ENCODE measurements around the gene PRSS21.

The PRSS21 gene

DNA sequence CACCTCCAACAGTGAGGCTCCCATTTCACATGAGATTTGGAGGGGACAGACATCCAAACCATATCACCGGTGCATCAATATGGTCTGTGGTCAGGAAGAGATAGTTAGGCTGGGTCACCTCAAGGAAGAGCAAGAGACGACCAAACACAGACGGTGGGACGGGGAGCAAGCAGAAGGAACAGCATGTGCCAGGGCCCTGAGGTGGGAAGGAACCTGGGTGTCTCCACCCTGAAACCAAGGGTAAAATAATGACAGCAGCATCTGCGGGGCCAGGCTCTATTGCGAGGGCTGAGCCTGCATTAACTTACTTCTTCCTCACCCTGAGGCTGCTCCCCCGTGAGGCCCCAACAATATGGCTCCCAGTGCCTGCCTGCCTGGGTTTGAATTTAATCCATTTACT is 8.9 kb upstream of the PRSS21 start:
- H3K27ac ChIP-seq (ENCODE audit: low read depth, low read length), result no peak overlapping the region
- no peaks in the 10 kb centered on the region for H3K36me3 ChIP-seq (ENCODE audit: insufficient read depth, low read length)
- no peak overlapping the region for H2AFZ ChIP-seq (ENCODE audit: low read length, unreplicated experiment)
- H3K27me3 ChIP-seq (ENCODE audit: insufficient read depth, low read length), result peaks cover 74% of the 10 kb centered on the region
- H3K4me1 ChIP-seq (ENCODE audit: control insufficient read depth, insufficient read depth, low read length, unreplicated experiment), result no peaks in the 10 kb centered on the region
- no peak overlapping the region for H3K4me3 ChIP-seq (ENCODE audit: low read depth, low read length)
- no peaks in the 10 kb centered on the region for H3K79me2 ChIP-seq (ENCODE audit: control insufficient read depth, insufficient read depth, low read length, unreplicated experiment)

DNA sequence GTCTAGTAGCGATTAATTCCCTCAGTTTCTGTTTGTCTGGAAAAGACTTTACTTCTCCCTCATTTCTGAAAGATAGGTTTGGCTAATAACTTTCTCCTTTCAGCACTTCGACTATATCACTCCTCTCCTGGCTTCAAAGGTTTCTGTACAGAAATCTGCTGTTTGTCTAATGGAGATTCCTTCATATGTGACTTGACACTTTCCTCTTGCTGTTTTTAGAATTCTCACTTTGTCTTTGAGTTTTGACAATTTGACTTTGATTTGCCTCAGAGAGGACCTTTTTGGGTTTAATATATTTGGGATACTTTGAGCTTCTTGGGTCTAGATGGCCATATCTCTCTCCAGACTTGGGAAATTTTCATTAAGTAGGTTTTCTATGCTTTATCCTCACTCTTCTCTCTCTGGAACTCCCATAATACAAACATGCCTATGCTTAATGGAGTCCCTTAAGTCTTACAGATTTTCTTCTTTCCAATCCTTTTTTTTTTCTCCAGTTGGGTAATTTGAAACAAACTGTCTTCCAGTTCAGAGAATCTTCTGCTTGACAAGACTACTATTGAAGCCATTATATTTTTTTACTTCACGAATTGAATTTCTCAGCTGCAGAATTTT is 7.8 kb upstream of the PRSS21 start:
- H3K36me3 ChIP-seq (ENCODE audit: insufficient read depth, low read length), result no peaks in the 10 kb centered on the region
- H3K27ac ChIP-seq (ENCODE audit: low read depth, low read length), result no peak overlapping the region
- peaks cover 67% of the 10 kb centered on the region for H3K27me3 ChIP-seq (ENCODE audit: insufficient read depth, low read length)
- no peaks in the 10 kb centered on the region for H3K79me2 ChIP-seq (ENCODE audit: control insufficient read depth, insufficient read depth, low read length, unreplicated experiment)
- H3K4me1 ChIP-seq (ENCODE audit: control insufficient read depth, insufficient read depth, low read length, unreplicated experiment), result no peaks in the 10 kb centered on the region
- H3K4me3 ChIP-seq (ENCODE audit: low read depth, low read length), result no peak overlapping the region
- H2AFZ ChIP-seq (ENCODE audit: low read length, unreplicated experiment), result no peak overlapping the region

- no peak overlapping the region for H2AFZ ChIP-seq (ENCODE audit: low read length, unreplicated experiment)
- peaks cover 55% of the 10 kb centered on the region for H3K27me3 ChIP-seq (ENCODE audit: insufficient read depth, low read length)
- no peak overlapping the region for H3K4me3 ChIP-seq (ENCODE audit: low read depth, low read length)
- H3K36me3 ChIP-seq (ENCODE audit: insufficient read depth, low read length), result no peaks in the 10 kb centered on the region
- no peak overlapping the region for H3K27ac ChIP-seq (ENCODE audit: low read depth, low read length)
- H3K4me1 ChIP-seq (ENCODE audit: control insufficient read depth, insufficient read depth, low read length, unreplicated experiment), result no peaks in the 10 kb centered on the region
- H3K79me2 ChIP-seq (ENCODE audit: control insufficient read depth, insufficient read depth, low read length, unreplicated experiment), result no peaks in the 10 kb centered on the region
Observed at GRCh38 chr16:2810651-2811050, 6.4 kb upstream of the PRSS21 start.

DNA sequence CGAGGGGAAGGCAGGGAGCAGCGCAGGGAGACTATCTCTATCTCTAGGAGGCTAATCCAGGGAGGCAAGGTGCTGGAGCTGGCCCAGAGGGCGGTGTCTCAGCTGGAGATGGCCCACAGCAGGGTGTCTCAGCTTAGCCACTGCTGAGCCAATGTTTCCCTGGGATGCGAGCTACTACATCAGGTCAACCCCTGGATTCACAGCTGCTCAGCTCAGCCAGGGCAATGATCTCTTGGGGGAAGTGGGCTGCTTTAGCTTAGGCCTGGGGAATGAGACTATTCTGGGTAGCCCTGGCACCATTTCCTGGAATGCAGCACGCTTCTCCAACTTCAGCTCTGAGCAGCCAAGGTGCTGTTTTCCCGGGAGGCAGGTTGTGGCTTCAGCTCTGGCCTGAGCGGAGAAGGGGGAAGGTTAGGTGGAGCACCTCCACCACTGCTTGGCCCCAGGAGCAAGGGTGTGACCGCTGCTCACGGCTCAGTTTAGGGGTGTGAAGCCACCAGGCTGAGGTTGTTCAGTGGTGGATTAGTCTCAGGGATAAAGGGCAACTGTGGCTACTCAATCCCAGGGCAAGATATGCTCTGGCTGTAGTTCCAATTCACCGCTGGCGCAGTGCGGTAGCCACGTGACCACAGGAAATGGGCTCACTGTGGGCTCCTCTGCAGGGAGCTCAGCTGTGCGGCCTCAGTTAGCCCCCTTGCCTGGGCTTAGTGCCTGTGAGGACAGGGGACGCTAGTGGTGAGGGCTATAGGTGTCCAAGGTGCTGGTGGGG is 5.2 kb upstream of the PRSS21 start:
- Histone ChIP-seq H2AFZ (ENCODE audit: low read length, unreplicated experiment) (no peak overlapping the region), H3K4me1 (ENCODE audit: control insufficient read depth, insufficient read depth, low read length, unreplicated experiment) (no peaks in the 10 kb centered on the region), H3K27me3 (ENCODE audit: insufficient read depth, low read length) (peaks cover 43% of the 10 kb centered on the region), H3K4me3 (ENCODE audit: low read depth, low read length) (no peak overlapping the region), H3K27ac (ENCODE audit: low read depth, low read length) (no peak overlapping the region), H3K79me2 (ENCODE audit: control insufficient read depth, insufficient read depth, low read length, unreplicated experiment) (no peaks in the 10 kb centered on the region), H3K36me3 (ENCODE audit: insufficient read depth, low read length) (no peaks in the 10 kb centered on the region)

DNA sequence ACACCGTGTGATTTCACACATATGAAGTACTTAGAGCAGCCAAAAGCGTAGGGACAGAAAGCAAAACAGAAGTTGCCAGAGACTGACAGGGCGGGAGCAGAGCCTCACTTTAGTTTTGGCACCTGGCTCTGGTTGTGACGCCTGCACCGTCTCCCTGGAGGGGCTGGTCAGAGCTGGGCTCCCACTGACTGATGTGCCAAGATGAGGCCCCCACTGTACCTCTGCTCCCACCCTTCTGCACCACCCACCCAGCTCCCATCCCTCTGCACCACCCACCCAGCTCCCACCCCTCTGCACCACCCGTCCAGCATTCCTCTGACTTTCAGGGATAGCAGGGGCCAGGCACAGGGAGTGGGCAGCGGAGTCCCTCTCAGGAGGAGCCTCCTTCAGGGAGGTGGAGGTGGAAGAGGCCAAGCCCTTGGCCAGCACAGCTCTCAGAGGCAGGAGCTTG is 3.2 kb upstream of the PRSS21 start:
- Histone ChIP-seq H3K27ac (ENCODE audit: low read depth, low read length) (no peak overlapping the region), H2AFZ (ENCODE audit: low read length, unreplicated experiment) (no peak overlapping the region), H3K36me3 (ENCODE audit: insufficient read depth, low read length) (no peaks in the 10 kb centered on the region), H3K4me3 (ENCODE audit: low read depth, low read length) (no peak overlapping the region), H3K27me3 (ENCODE audit: insufficient read depth, low read length) (peaks cover 34% of the 10 kb centered on the region), H3K79me2 (ENCODE audit: control insufficient read depth, insufficient read depth, low read length, unreplicated experiment) (no peaks in the 10 kb centered on the region), H3K4me1 (ENCODE audit: control insufficient read depth, insufficient read depth, low read length, unreplicated experiment) (no peaks in the 10 kb centered on the region)

DNA sequence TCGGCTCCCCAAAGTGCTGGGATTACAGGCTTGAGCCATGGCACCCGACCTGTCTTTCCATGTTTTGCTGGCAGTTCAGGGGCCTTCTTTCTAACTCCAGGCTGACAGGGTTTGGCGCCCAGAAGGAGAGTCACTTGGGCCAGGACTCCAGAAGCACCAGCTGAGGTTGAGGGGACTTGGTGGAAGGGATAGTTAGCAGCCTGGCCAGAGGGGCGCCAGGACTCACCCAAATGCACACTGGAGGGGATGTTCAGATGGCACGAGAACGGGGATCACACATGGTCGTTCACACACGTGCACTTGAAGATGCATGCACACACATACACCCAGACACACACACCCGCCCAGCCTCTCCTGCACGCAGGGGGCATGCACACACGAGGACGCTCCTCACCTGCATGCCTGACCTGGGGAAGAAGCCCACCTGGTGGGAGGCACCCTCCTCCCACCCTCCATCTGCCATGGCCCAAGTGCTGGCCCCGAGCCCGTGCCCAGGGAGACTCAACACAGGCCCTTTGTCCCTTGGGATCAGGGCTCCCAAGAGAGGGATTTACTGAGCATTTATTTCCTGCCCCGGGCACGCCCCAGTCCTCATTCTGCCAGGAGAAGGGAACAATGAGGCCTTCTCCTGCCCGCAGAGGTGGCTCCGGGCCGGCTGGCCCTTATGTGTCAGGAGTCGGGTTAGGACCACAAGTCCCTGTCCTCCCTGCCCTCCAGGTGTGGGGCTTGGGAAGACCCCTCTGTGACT is 2.3 kb upstream of the PRSS21 start:
- Histone ChIP-seq H3K27ac (ENCODE audit: low read depth, low read length) (no peak overlapping the region), H3K36me3 (ENCODE audit: insufficient read depth, low read length) (no peaks in the 10 kb centered on the region), H2AFZ (ENCODE audit: low read length, unreplicated experiment) (no peak overlapping the region), H3K79me2 (ENCODE audit: control insufficient read depth, insufficient read depth, low read length, unreplicated experiment) (no peaks in the 10 kb centered on the region), H3K4me1 (ENCODE audit: control insufficient read depth, insufficient read depth, low read length, unreplicated experiment) (no peaks in the 10 kb centered on the region), H3K27me3 (ENCODE audit: insufficient read depth, low read length) (peaks cover 31% of the 10 kb centered on the region), H3K4me3 (ENCODE audit: low read depth, low read length) (no peak overlapping the region)

DNA sequence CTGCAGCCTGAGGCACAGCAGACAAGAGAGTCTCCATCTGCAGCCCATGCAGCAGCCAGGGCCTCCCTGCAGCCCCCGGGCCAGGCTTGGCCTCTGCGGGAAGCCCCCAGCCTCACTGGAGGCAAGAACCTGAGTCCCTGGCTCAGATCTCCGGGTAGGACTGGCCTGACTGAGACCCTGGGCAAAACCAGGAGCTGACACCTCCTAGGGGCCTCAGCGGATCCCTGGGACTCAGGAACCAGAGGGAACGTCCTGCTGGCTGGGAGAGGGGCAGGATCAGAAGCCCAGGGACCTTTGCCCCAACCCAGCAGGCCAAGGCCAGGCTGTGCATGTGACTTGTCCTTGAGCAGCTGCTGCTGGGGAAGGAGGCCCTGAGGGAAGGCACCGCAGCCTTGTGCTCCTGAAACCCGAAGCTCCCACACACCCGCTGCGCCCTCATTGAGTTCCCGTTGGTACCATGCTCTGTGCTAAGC is 1.7 kb upstream of the PRSS21 start:
- Histone ChIP-seq H3K79me2 (ENCODE audit: control insufficient read depth, insufficient read depth, low read length, unreplicated experiment) (no peaks in the 10 kb centered on the region), H3K36me3 (ENCODE audit: insufficient read depth, low read length) (no peaks in the 10 kb centered on the region), H3K27me3 (ENCODE audit: insufficient read depth, low read length) (peaks cover 27% of the 10 kb centered on the region), H3K4me1 (ENCODE audit: control insufficient read depth, insufficient read depth, low read length, unreplicated experiment) (no peaks in the 10 kb centered on the region), H3K4me3 (ENCODE audit: low read depth, low read length) (no peak overlapping the region), H2AFZ (ENCODE audit: low read length, unreplicated experiment) (no peak overlapping the region), H3K27ac (ENCODE audit: low read depth, low read length) (no peak overlapping the region)

DNA sequence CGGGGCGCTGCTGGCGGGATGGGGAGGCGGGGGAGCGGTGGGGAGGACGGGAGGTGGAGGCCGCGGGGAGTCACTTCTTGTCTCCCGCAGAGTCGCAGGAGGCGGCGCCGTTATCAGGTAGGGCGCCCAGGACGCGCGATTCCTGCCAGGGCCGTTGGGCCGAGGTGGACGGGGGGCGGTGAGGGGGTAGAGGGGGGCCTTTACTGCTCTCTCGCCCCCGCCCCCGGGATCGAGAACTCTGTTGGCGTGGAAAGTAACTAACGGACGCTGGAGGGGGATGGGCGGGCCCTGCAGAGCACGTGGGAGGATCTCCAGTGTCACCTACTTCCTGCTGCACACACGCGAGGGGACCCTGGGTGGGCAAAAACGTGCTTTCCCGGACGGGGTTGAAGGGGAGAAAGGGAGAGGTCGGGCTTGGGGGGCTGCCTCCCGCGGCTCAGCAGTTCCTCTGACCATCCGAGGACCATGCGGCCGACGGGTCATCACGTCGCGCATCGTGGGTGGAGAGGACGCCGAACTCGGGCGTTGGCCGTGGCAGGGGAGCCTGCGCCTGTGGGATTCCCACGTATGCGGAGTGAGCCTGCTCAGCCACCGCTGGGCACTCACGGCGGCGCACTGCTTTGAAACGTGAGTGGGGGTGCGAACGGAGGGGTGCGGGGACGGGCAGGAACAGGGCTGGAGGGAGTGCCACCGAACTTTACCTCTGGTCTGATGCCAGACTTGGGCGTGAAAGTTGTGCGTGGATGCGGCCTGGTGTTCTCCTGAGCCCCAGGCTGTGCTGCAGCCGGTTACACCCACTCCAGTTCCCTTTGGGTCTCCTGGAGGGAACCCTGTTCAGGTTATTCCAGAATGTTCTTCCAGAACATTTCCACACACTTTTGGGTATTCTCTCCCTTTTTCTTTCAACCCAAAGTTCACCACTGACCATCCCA is 569 bp downstream of the PRSS21 start:
- Histone ChIP-seq H3K4me3 (ENCODE audit: low read depth, low read length) (peak overlapping the region; percentile 40; the same call in 1 of the 2 replicates), H3K27ac (ENCODE audit: low read depth, low read length) (no peak overlapping the region), H3K27me3 (ENCODE audit: insufficient read depth, low read length) (peaks cover 15% of the 10 kb centered on the region), H3K36me3 (ENCODE audit: insufficient read depth, low read length) (no peaks in the 10 kb centered on the region), H3K4me1 (ENCODE audit: control insufficient read depth, insufficient read depth, low read length, unreplicated experiment) (no peaks in the 10 kb centered on the region), H2AFZ (ENCODE audit: low read length, unreplicated experiment) (no peak overlapping the region), H3K79me2 (ENCODE audit: control insufficient read depth, insufficient read depth, low read length, unreplicated experiment) (no peaks in the 10 kb centered on the region)

DNA sequence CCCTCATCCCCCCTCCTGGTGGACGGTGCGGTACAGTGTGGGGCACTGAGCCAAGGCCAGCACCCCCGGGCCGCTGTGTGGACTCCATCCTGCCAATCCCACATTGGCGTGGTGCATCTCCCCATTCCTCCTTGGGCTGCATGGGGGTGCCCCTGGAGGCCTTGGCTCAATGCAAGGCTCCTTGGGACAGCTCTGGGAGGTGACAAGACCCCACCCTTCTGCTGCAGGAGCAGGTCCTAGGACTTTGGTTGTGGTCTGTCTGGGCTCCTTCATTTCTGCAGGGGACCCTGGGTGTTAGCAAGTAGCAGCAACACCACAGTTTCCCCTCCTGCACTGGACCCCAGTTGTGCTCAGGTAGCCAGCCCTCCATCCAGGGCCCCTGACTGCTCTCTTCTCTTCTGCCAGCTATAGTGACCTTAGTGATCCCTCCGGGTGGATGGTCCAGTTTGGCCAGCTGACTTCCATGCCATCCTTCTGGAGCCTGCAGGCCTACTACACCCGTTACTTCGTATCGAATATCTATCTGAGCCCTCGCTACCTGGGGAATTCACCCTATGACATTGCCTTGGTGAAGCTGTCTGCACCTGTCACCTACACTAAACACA is 1.3 kb downstream of the PRSS21 start:
- Histone ChIP-seq H3K79me2 (ENCODE audit: control insufficient read depth, insufficient read depth, low read length, unreplicated experiment) (no peaks in the 10 kb centered on the region), H3K27ac (ENCODE audit: low read depth, low read length) (no peak overlapping the region), H3K27me3 (ENCODE audit: insufficient read depth, low read length) (peaks cover 15% of the 10 kb centered on the region), H3K4me3 (ENCODE audit: low read depth, low read length) (no peak overlapping the region), H2AFZ (ENCODE audit: low read length, unreplicated experiment) (no peak overlapping the region), H3K36me3 (ENCODE audit: insufficient read depth, low read length) (no peaks in the 10 kb centered on the region), H3K4me1 (ENCODE audit: control insufficient read depth, insufficient read depth, low read length, unreplicated experiment) (no peaks in the 10 kb centered on the region)
